Ovary (tissue), 9 donors: ENCODE measurements around the gene NOL3. TPM values are rescaled to one million over a fixed set of nuclear protein-coding genes. Genes with fewer than 3 reads are reported as not detected.

Source experiments
- DNase-seq, 5 donors: peaks; one replicate each; pipeline ENCODE4 v3.0.0-alpha.2; 2019 to 2020
- H3K27ac ChIP-seq, 2 donors: fragments of 200-600 bp; one replicate each; pipeline versions ENCODE4 v1.5.1 to v1.8.0; 2019 to 2022
- H3K27me3 ChIP-seq: fragments of 200-600 bp; one replicate; pipeline ENCODE4 v1.8.0; 2022
- H3K36me3 ChIP-seq: fragments of 200-600 bp; sonication (generic); one replicate; pipeline ENCODE4 v1.5.1; 2019
- H3K4me1 ChIP-seq: one replicate; pipeline ENCODE4 v1.8.1; 2013; ENCODE audit warnings: mild to moderate bottlenecking, moderate library complexity; ENCODE audit not compliant: insufficient read depth
- H3K4me3 ChIP-seq: fragments of 200-600 bp; sonication (generic); one replicate; pipeline ENCODE4 v1.5.1; 2017
- H3K9me3 ChIP-seq, 2 donors: fragments of 200-600 bp in 1 of 2; sonication (generic) in 1 of 2; one replicate each; pipeline versions ENCODE4 v1.5.1 to v1.8.1; 2013 to 2019; ENCODE audit warnings: mild to moderate bottlenecking in 1 of 2, moderate library complexity in 1 of 2
- EP300 ChIP-seq: sonication (generic); formaldehyde crosslinking; IDR thresholded peaks from one replicate; pipeline ENCODE4 v1.6.1; 2017; ENCODE audit warnings: antibody characterized with exemption
- POLR2A ChIP-seq: fragments of 450-650 bp; IDR thresholded peaks from one replicate; pipeline ENCODE4 v1.6.1; 2017; ENCODE audit warnings: antibody characterized with exemption, mild to moderate bottlenecking, moderate library complexity
- WGBS, 3 donors: extraction: QIAGEN DNeasy Blood & Tissue Kit in 1 of 3; methylation state at CpG; one replicate each; pipeline versions ENCODE4 v1.1.5 to v1.1.7; 2013 to 2017; 5-methylcytosine and 5-hydroxymethylcytosine counted together
- intact Hi-C, 4 donors: fragments of 100-400 bp; cut with DNase I; formaldehyde crosslinking; loops; one replicate each; pipeline versions ENCODE4 v1.11.0 to v1.15.1; 2022 to 2023
- polyA plus RNA-seq, 2 donors: library from polyadenylated mRNA; stranded (reverse); fragments of 200-250 nt in 1 of 2; fragments of 350-450 nt in 1 of 2; fragmentation: Illumina TruSeq in 1 of 2; extraction: RNeasy Lipid Tissue Mini Kit (QIAGEN cat#74804) in 1 of 2; gene quantifications; one replicate each; pipeline ENCODE4 v1.2.3, GENCODE V29; 2013 to 2014
- total RNA-seq, 7 donors: library from RNA; depleted of rRNA in 2 of 7; stranded (reverse); fragments of >200 nt in 2 of 7; fragmentation: NEBNext Ultra II Directional in 3 of 7; extraction: Animal tissue kit (Norgen Biotek cat#: 25700) in 3 of 7; gene quantifications; one replicate each; pipeline versions ENCODE4 v1.1.0 to v1.2.4, GENCODE V29; 2016 to 2023
- TF ChIP-seq, protein P1 (sequence below), 3 donors: fragments of 450-650 bp in 2 of 3; fragments of 200-600 bp in 1 of 3; IDR thresholded peaks; one replicate each; pipeline versions ENCODE4 v1.5.1 to v1.8.0; 2016 to 2022; ENCODE audit warnings: antibody characterized with exemption in 3 of 3, mild to moderate bottlenecking in 1 of 3
- donor health status: DM: no; HTN: no; CAD: no; lungs with moderate emphysema.
- donor health status: DM: no; HTN: no; CAD: no.
- donor health status: Bipolar disorder and iron deficiency.
- donor health status: DM: yes; HTN: yes; CAD: no.
- donor health status: DM: no; HTN: no; CAD: no.
- donor health status: DM: yes; HTN: yes; CAD: no.

Gene NOL3
- total and polyA plus RNA-seq, 9 donors, result 14.1 to 31.7 (median 21.4) TPM

DNA sequence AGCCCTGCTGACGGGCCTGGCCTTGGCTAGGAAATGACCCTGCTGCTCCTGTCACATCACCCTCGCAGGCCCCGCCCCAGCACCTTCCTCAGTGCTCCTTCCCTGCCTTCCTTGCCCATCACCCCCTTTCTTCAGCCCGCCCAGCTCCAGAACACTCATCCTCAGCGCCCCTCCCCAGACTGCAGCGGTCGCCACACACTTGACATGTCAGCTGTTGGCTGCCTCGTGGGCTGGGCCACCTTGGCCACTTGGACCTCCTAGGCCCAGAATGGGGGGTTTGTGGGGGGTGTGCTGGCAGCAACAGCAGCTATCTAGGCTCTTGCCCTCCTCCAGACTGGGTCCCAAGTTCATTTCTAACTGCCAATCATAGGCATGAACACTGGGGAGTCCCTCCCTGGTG is 39.2 kb downstream of the NOL3 start:
- H3K27ac ChIP-seq, result no peak overlapping the region
- H3K4me3 ChIP-seq, result no peak overlapping the region
- no peaks in the 10 kb centered on the region for H3K27me3 ChIP-seq
- H3K4me1 ChIP-seq, result peaks cover 9% of the 10 kb centered on the region
- intact Hi-C loops, result no loop called here
- TF ChIP-seq EP300, result no peak
- TF ChIP-seq, protein P1, sequence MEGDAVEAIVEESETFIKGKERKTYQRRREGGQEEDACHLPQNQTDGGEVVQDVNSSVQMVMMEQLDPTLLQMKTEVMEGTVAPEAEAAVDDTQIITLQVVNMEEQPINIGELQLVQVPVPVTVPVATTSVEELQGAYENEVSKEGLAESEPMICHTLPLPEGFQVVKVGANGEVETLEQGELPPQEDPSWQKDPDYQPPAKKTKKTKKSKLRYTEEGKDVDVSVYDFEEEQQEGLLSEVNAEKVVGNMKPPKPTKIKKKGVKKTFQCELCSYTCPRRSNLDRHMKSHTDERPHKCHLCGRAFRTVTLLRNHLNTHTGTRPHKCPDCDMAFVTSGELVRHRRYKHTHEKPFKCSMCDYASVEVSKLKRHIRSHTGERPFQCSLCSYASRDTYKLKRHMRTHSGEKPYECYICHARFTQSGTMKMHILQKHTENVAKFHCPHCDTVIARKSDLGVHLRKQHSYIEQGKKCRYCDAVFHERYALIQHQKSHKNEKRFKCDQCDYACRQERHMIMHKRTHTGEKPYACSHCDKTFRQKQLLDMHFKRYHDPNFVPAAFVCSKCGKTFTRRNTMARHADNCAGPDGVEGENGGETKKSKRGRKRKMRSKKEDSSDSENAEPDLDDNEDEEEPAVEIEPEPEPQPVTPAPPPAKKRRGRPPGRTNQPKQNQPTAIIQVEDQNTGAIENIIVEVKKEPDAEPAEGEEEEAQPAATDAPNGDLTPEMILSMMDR (IDR thresholded peaks at IDR 0.05), result no peak
- no peaks in the 10 kb centered on the region for H3K36me3 ChIP-seq
- no peaks in the 10 kb centered on the region for H3K9me3 ChIP-seq
- WGBS, 3 donors, result 86 to 88% (median 88%) methylated on average over 8 of the region's 8 CpGs
- no peak for DNase-seq

DNA sequence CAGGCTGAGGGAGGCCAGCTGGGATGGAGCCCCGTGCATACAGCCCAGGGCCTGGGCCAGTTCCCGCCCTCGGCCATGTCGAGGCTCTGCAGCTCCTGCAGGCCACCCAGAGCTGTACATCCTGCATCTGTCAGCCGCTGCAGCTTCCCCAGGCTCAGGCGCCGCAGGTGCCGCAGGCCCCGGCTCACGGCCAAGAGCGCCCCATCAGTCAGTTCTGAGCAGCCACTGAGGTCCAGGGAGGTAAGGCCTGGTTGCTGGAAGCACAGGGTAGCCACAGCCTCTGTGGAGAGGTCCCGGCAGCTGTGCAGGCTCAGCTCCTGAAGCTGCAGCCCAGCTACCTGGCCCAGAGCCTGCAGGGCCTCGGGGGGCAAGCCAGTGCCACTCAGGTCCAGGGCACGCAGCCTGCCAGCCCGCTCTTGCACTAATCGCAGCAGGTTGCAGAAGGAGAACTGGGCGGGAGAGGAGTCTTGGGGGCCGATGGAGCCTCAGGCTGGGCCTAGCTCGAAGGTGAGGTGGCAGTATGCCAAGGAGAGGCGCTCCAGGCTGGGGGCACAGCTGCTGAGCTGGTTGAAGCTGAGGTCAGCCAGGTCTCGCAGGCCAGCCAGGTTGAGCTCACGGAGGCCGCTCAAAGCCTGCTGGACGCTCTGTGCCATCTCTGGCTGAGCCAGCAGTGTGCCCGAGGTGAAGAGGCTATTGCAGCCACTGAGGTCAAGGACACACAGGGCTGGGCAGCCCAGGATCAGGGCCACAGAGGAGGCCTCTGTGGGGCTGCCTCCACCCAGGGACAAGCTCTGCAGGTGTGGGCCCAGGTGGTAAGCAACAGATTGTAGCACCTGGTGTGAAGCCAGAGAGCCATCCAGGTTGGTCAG is 40.0 kb downstream of the NOL3 start:
- TF ChIP-seq EP300 (no peak), POLR2A (no peak)
- TF ChIP-seq, protein P1 (IDR thresholded peaks at IDR 0.05), result no peak
- intact Hi-C loops, result no loop called here
- peak in 1 of 5 donors; percentile 21 for DNase-seq
- H3K36me3 ChIP-seq, result no peaks in the 10 kb centered on the region
- no peak overlapping the region for H3K27ac ChIP-seq
- no peaks in the 10 kb centered on the region for H3K27me3 ChIP-seq
- 78 to 83% (median 82%) methylated on average over 19 to 25 of the region's 25 CpGs for WGBS, 3 donors
- H3K4me1 ChIP-seq, result peaks cover 9% of the 10 kb centered on the region
- no peaks in the 10 kb centered on the region for H3K9me3 ChIP-seq
- no peak overlapping the region for H3K4me3 ChIP-seq

GRCh38 chr16:67211674-67212073 is 41.3 kb downstream of the NOL3 start:
- Histone ChIP-seq H3K27me3 (no peaks in the 10 kb centered on the region), H3K36me3 (no peaks in the 10 kb centered on the region), H3K27ac (no peak overlapping the region), H3K4me3 (no peak overlapping the region), H3K9me3 (no peaks in the 10 kb centered on the region), H3K4me1 (peaks cover 9% of the 10 kb centered on the region)
- WGBS, 3 donors, result 32 to 50% (median 39%) methylated on average over 7 of the region's 7 CpGs
- no peak for DNase-seq
- TF ChIP-seq EP300 (no peak), POLR2A (no peak)
- TF ChIP-seq, protein P1 (IDR thresholded peaks at IDR 0.05), result no peak
- intact Hi-C loops, result no loop called here

DNA sequence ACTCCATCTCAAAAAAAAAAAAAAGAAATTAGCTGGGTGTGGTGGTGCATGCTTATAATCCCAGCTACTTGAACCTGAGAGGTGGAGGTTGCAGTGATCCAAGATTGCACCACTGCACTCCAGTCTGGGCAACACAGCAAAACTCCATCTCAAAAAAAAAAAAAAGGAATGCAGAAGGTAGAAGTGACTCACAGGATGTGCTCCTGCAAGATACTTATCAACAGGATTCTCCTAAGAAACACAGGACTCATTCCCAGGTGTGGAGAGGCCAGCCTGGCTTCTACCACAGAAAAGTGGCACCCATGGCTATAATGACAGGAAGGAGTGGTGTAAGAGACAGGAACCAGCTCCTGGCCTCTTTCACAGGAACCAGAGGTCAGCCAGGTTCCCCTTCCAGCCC is 42.4 kb downstream of the NOL3 start:
- Histone ChIP-seq H3K4me3 (no peak overlapping the region), H3K36me3 (no peaks in the 10 kb centered on the region), H3K27me3 (no peaks in the 10 kb centered on the region), H3K27ac (no peak overlapping the region), H3K4me1 (peaks cover 2% of the 10 kb centered on the region), H3K9me3 (no peaks in the 10 kb centered on the region)
- intact Hi-C loops, result no loop called here
- no peak for DNase-seq
- TF ChIP-seq EP300 (no peak), POLR2A (no peak)
- TF ChIP-seq, protein P1 (IDR thresholded peaks at IDR 0.05), result no peak
